GM12878 (cell line): ENCODE results near the gene ZNF43. TPM values are rescaled to one million over a fixed set of nuclear protein-coding genes. Genes with fewer than 3 reads are reported as not detected.

Source experiments
- BRCA1 ChIP-seq: IDR thresholded peaks from 2 replicates; pipeline ENCODE4 v1.6.1; 2011; ENCODE audit warnings: low read depth, low read length, improper control_type of control experiment
- CHD2 ChIP-seq: IDR thresholded peaks from 2 replicates; pipeline ENCODE4 v1.6.1; 2011; ENCODE audit warnings: low read depth, low read length, improper control_type of control experiment, borderline replicate concordance
- DPF2 ChIP-seq: fragments of 450-650 bp; IDR thresholded peaks from 2 replicates; pipeline ENCODE4 v1.6.1; 2017; ENCODE audit warnings: mild to moderate bottlenecking
- E4F1 ChIP-seq: fragments of 450-650 bp; IDR thresholded peaks from 2 replicates; pipeline ENCODE4 v1.6.1; 2018; ENCODE audit warnings: borderline replicate concordance, mild to moderate bottlenecking; ENCODE audit not compliant: partially characterized antibody
- FOS ChIP-seq: IDR thresholded peaks from 3 replicates; pipeline ENCODE4 v1.6.1; 2011; ENCODE audit warnings: borderline replicate concordance; ENCODE audit not compliant: insufficient read length; ENCODE audit errors: extremely low read depth
- FOXK2 ChIP-seq: fragments of 450-650 bp; IDR thresholded peaks from 2 replicates; pipeline ENCODE4 v1.6.1; 2017; ENCODE audit warnings: mild to moderate bottlenecking, moderate library complexity
- GABPA ChIP-seq: IDR thresholded peaks from 2 replicates; pipeline ENCODE4 v1.6.1; 2014; ENCODE audit warnings: antibody characterized with exemption, low read depth, mild to moderate bottlenecking, inconsistent platforms
- GATAD2B ChIP-seq: fragments of 450-650 bp; conservative IDR thresholded peaks from 2 replicates; pipeline ENCODE4 v1.6.1; 2017; ENCODE audit warnings: low read depth, mild to moderate bottlenecking, moderate library complexity
- IKZF2 ChIP-seq, 2 experiments: fragments of 450-650 bp; IDR thresholded peaks; 2 replicates each; pipeline ENCODE4 v1.6.1; 2017; ENCODE audit warnings: mild to moderate bottlenecking in 2 of 2, moderate library complexity in 2 of 2
- IRF5 ChIP-seq: fragments of 450-650 bp; IDR thresholded peaks from 2 replicates; pipeline ENCODE4 v1.6.1; 2017; ENCODE audit warnings: borderline replicate concordance
- NFYB ChIP-seq: IDR thresholded peaks from 2 replicates; pipeline ENCODE4 v1.6.1; 2011; ENCODE audit warnings: low read depth, mild to moderate bottlenecking, low read length, improper control_type of control experiment, moderate library complexity; ENCODE audit not compliant: insufficient read depth
- NR2C2 ChIP-seq: IDR thresholded peaks from 2 replicates; pipeline ENCODE4 v1.6.1; 2011; ENCODE audit warnings: borderline replicate concordance, low read depth; ENCODE audit not compliant: control insufficient read depth, insufficient read length
- PAX8 ChIP-seq: fragments of 450-650 bp; IDR thresholded peaks from 2 replicates; pipeline ENCODE4 v1.6.1; 2017; ENCODE audit warnings: mild to moderate bottlenecking, moderate library complexity
- PML ChIP-seq: IDR thresholded peaks from 2 replicates; pipeline ENCODE4 v1.6.1; 2012; ENCODE audit warnings: low read length, inconsistent platforms
- POLR2AphosphoS2 ChIP-seq: IDR thresholded peaks from 2 replicates; pipeline ENCODE4 v1.6.1; 2011; ENCODE audit warnings: low read depth, mild to moderate bottlenecking, low read length, improper control_type of control experiment, moderate library complexity
- RELA ChIP-seq: fragments of 450-650 bp; IDR thresholded peaks from 2 replicates; pipeline ENCODE4 v1.8.0; 2014; ENCODE audit warnings: borderline replicate concordance; ENCODE audit not compliant: partially characterized antibody
- REST ChIP-seq: IDR thresholded peaks from 2 replicates; pipeline ENCODE4 v1.6.1; 2012; ENCODE audit warnings: mild to moderate bottlenecking, low read depth, low read length
- SIX5 ChIP-seq: IDR thresholded peaks from 2 replicates; pipeline ENCODE4 v1.6.1; 2011; ENCODE audit warnings: mild to moderate bottlenecking, low read depth, low read length, moderate library complexity; ENCODE audit not compliant: severe bottlenecking
- SRF ChIP-seq, 2 experiments: IDR thresholded peaks; 2 replicates each; pipeline ENCODE4 v1.6.1; 2011; ENCODE audit warnings: low read depth in 2 of 2, low read length in 2 of 2, mild to moderate bottlenecking in 1 of 2, moderate library complexity in 1 of 2
- STAT1 ChIP-seq: fragments of 450-650 bp; conservative IDR thresholded peaks from 2 replicates; pipeline ENCODE4 v1.6.1; 2014; ENCODE audit warnings: antibody characterized with exemption, mild to moderate bottlenecking
- TBL1XR1 ChIP-seq: IDR thresholded peaks from 2 replicates; pipeline ENCODE4 v1.6.1; 2012; ENCODE audit warnings: low read depth, low read length, improper control_type of control experiment
- ZNF207 ChIP-seq: fragments of 450-650 bp; IDR thresholded peaks from 2 replicates; pipeline ENCODE4 v1.6.1; 2014; ENCODE audit warnings: antibody characterized with exemption, mild to moderate bottlenecking, borderline replicate concordance
- polyA plus RNA-seq, 11 experiments: library from polyadenylated mRNA; depleted of rRNA in 4 of 11; unstranded in 6 of 11; stranded (reverse) in 5 of 11; fragments of >200 nt; fragmentation: Nextera tagmentation in 4 of 11; fragmentation: Illumina TruSeq in 1 of 11; extraction: Ambion mirVana in 4 of 11; extraction: Trizol in 1 of 11; gene quantifications; 1 replicate in 1 of 11; 2 replicates in 10 of 11; pipeline versions ENCODE4 v1.2.1 to v1.2.3, GENCODE V29; 2011 to 2016; ENCODE audit warnings: inconsistent platforms in 2 of 11, missing spikeins in 2 of 11, low read depth in 1 of 11
- total RNA-seq, 4 experiments: library from RNA; depleted of rRNA in 3 of 4; stranded (reverse); fragments of >200 nt in 3 of 4; fragmentation: Illumina TruSeq in 1 of 4; extraction: Trizol in 1 of 4; gene quantifications; 2 replicates each; pipeline versions ENCODE4 v1.2.1 to v1.2.3, GENCODE V29; 2013 to 2021

The ZNF43 gene
- total and polyA plus RNA-seq, 10 of the 15 experiments (the other 5 are each of a cell fraction or from before 2014, with no cell fraction given), result 0.07 to 1.0 (median 0.38) TPM

GRCh38 chr19:21767065-21767800 lies 68.7 kb downstream of the ZNF43 start, which contains the start of gene ZNF100 (continued):
- TF ChIP-seq IRF5 (no peak), DPF2 (peak; percentile 56), GABPA (0 out of 2 replicates have a peak, but pooled peaks have one; percentile 59), FOXK2 (no peak), PAX8 (no peak), BRCA1 (no peak), E4F1 (peak; percentile 61), PML (peak; percentile 82), SRF (IDR thresholded peaks at IDR 0.05; ENCODE audit: low read depth in 2 of 2, low read length in 2 of 2) (no peak), NR2C2 (no peak), REST (no peak), RELA (no peak), POLR2AphosphoS2 (no peak), FOS (peak; percentile 61), CHD2 (peak; percentile 82), SIX5 (no peak), NFYB (peak; percentile 96), ZNF207 (no peak), IKZF2 (IDR thresholded peaks at IDR 0.05) (peak; percentile 64; a peak in 1 of 4 replicates), STAT1 (no peak), GATAD2B (0 out of 2 replicates have a peak, but pooled peaks have one; percentile 48), TBL1XR1 (no peak)
